Measurements from ENCODE around the gene ACER3. TPM values are rescaled to one million over a fixed set of nuclear protein-coding genes. Genes with fewer than 3 reads are reported as not detected.
A peak's percentile ranks its signal among the peaks of the same experiment; 100 is the strongest.
"Not testable (repeated sequence)": the region's sequence is repeated elsewhere in the genome, so short reads cannot be mapped to it uniquely, and the experiment has no call there.

The ACER3 gene
- polyA plus RNA-seq (2013): 8.0 TPM

- under 1% methylated on average over 51 of the region's 73 CpGs for WGBS (ENCODE audit: insufficient coverage)
- peak within 1 kb of the TSS; percentile 73 to 94 (median 83) for H3K4me3 ChIP-seq (ENCODE audit: control insufficient read depth in 1 of 7, extremely low read depth in 1 of 7, insufficient read depth in 4 of 7, low read depth in 2 of 7, low read length in 6 of 7)
- peaks cover 8 to 61% (median 31%) of the 10 kb centered on the region in 4 experiments for H3K4me1 ChIP-seq (ENCODE audit: control extremely low read depth in 1 of 4, control insufficient read depth in 4 of 4, insufficient read depth in 4 of 4, low read length in 3 of 4)
- peak within 1 kb of the TSS; percentile 58 to 77 for H3K27ac ChIP-seq (ENCODE audit: insufficient read depth in 1 of 2, low read depth in 1 of 2, low read length in 2 of 2, poor library complexity in 1 of 2, severe bottlenecking in 2 of 2)
- ChIA-PET POLR2A (no interaction called here), CTCF (interaction anchor here (1.2 to 1.5 kb wide), 3 partner anchors 13 to 58 kb away, joined by 3 read pairs; no protein-coding TSS in a partner anchor)
- no peaks in the 10 kb centered on the region for H3K36me3 ChIP-seq (ENCODE audit: control insufficient read depth in 4 of 4, insufficient read depth in 4 of 4, low read length in 3 of 4)
- H3K9me3 ChIP-seq (ENCODE audit: control extremely low read depth in 1 of 5, control insufficient read depth in 4 of 5, insufficient read depth in 2 of 5, low read depth in 1 of 5, low read length in 4 of 5): no peaks in the 10 kb centered on the region
- DNase-seq: peak; percentile 85 to 93 (median 90)
- H3K27me3 ChIP-seq (replicated peaks in 2 of 5; ENCODE audit: control insufficient read depth in 4 of 5, insufficient read depth in 5 of 5, low read length in 4 of 5): no peaks in the 10 kb centered on the region
Measured at GRCh38 chr11:76860539-76861475, at the start of gene ACER3. TSS of gene ACER3 (plus strand) at chr11:76860918. CDS start at chr11:76860977, 59 bp downstream.

DNA sequence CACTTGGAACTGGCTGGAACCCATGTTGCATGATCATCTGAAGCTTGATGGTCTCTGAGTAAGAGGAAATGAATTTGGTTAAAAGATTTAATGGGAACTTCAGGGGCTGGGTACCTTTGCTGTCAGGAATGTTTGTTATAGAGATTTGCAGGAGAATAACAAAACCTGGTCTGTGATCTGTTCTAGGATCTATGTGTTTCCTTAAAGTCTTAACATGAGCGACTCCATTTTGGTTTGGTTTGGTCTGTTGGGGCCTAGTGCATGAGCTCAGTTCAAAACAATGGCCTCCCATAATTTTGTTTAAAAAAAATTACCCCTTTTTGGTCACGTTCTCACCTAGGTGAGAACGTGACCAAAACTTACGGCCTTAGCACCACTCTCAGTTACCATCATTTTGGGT is 49.5 kb upstream of the ACER3 start:
- CTCF ChIA-PET: interaction anchor here (1.1 to 8.9 kb wide), 5 partner anchors 9 to 108 kb away, joined by 3 to 135 read pairs (median 10); no protein-coding TSS in a partner anchor
- WGBS (ENCODE audit: insufficient coverage): 100% methylated on average over 4 of the region's 4 CpGs
- H3K36me3 ChIP-seq (ENCODE audit: control insufficient read depth in 4 of 4, insufficient read depth in 4 of 4, low read length in 3 of 4): no peaks in the 10 kb centered on the region
- H3K4me1 ChIP-seq (ENCODE audit: control extremely low read depth in 1 of 4, control insufficient read depth in 4 of 4, insufficient read depth in 4 of 4, low read length in 3 of 4): peaks cover 0 to 5% (median 1%) of the 10 kb centered on the region in 4 experiments
- POLR2A ChIA-PET: no interaction called here
- no peak for DNase-seq
- H3K27ac ChIP-seq (ENCODE audit: insufficient read depth in 1 of 2, low read depth in 1 of 2, low read length in 2 of 2, poor library complexity in 1 of 2, severe bottlenecking in 2 of 2): no peak overlapping the region
- no peak overlapping the region for H3K4me3 ChIP-seq (ENCODE audit: control insufficient read depth in 1 of 7, extremely low read depth in 1 of 7, insufficient read depth in 4 of 7, low read depth in 2 of 7, low read length in 6 of 7)
- peaks cover 1 to 13% (median 3%) of the 10 kb centered on the region in 5 experiments for H3K9me3 ChIP-seq (ENCODE audit: control extremely low read depth in 1 of 5, control insufficient read depth in 4 of 5, insufficient read depth in 2 of 5, low read depth in 1 of 5, low read length in 4 of 5)
- H3K27me3 ChIP-seq (replicated peaks in 2 of 5; ENCODE audit: control insufficient read depth in 4 of 5, insufficient read depth in 5 of 5, low read length in 4 of 5): no peaks in the 10 kb centered on the region

DNA sequence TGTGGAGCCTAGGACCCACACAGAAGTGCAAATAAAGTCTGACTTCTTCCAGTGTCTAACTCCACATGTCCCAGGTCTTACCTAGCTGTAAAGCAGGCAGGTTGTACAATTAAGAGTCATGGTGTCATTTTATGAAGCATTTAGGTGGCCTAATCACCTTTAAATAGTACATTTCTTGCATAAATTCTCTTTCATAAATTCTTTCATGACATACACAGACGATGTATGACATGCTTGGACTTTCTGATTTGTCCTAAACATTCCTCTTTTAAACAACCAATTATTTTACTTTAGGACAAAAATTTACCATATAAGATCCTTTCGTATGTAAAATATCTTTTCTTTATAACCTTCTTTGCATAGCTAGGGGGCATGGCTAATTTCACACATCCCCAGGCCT is 46.3 kb upstream of the ACER3 start:
- DNase-seq: no peak
- H3K9me3 ChIP-seq (ENCODE audit: control extremely low read depth in 1 of 5, control insufficient read depth in 4 of 5, insufficient read depth in 2 of 5, low read depth in 1 of 5, low read length in 4 of 5): peaks cover 1 to 22% (median 6%) of the 10 kb centered on the region in 5 experiments
- H3K36me3 ChIP-seq (ENCODE audit: control insufficient read depth in 4 of 4, insufficient read depth in 4 of 4, low read length in 3 of 4): no peaks in the 10 kb centered on the region
- WGBS (ENCODE audit: insufficient coverage): 100% methylated on average over 2 of the region's 2 CpGs
- H3K27ac ChIP-seq (ENCODE audit: insufficient read depth in 1 of 2, low read depth in 1 of 2, low read length in 2 of 2, poor library complexity in 1 of 2, severe bottlenecking in 2 of 2): no peak overlapping the region
- CTCF ChIA-PET: interaction anchor here (1.2 to 8.9 kb wide), 3 partner anchors 9 to 104 kb away, joined by 3 to 135 read pairs (median 4); no protein-coding TSS in a partner anchor
- POLR2A ChIA-PET: no interaction called here
- H3K4me3 ChIP-seq (ENCODE audit: control insufficient read depth in 1 of 7, extremely low read depth in 1 of 7, insufficient read depth in 4 of 7, low read depth in 2 of 7, low read length in 6 of 7): no peak overlapping the region
- peaks cover 0 to 3% (median 0%) of the 10 kb centered on the region in 4 experiments for H3K4me1 ChIP-seq (ENCODE audit: control extremely low read depth in 1 of 4, control insufficient read depth in 4 of 4, insufficient read depth in 4 of 4, low read length in 3 of 4)
- H3K27me3 ChIP-seq (replicated peaks in 2 of 5; ENCODE audit: control insufficient read depth in 4 of 5, insufficient read depth in 5 of 5, low read length in 4 of 5): no peaks in the 10 kb centered on the region

GRCh38 chr11:76815678-76816077 is 45.0 kb upstream of the ACER3 start:
- CTCF ChIA-PET: interaction anchor here (1.2 to 8.9 kb wide), 3 partner anchors 10 to 103 kb away, joined by 3 to 135 read pairs (median 3); no protein-coding TSS in a partner anchor

GRCh38 chr11:76820184-76820566 is 40.5 kb upstream of the ACER3 start:
- no CpG with 5 or more reads among the region's 1 CpG for WGBS (ENCODE audit: insufficient coverage)
- Histone ChIP-seq H3K36me3 (ENCODE audit: control insufficient read depth in 4 of 4, insufficient read depth in 4 of 4, low read length in 3 of 4) (no peaks in the 10 kb centered on the region), H3K4me3 (ENCODE audit: control insufficient read depth in 1 of 7, extremely low read depth in 1 of 7, insufficient read depth in 4 of 7, low read depth in 2 of 7, low read length in 6 of 7) (no peak overlapping the region), H3K4me1 (ENCODE audit: control extremely low read depth in 1 of 4, control insufficient read depth in 4 of 4, insufficient read depth in 4 of 4, low read length in 3 of 4) (peaks cover 0 to 15% (median 3%) of the 10 kb centered on the region in 4 experiments), H3K27ac (ENCODE audit: insufficient read depth in 1 of 2, low read depth in 1 of 2, low read length in 2 of 2, poor library complexity in 1 of 2, severe bottlenecking in 2 of 2) (no peak overlapping the region), H3K27me3 (replicated peaks in 2 of 5; ENCODE audit: control insufficient read depth in 4 of 5, insufficient read depth in 5 of 5, low read length in 4 of 5) (no peaks in the 10 kb centered on the region), H3K9me3 (ENCODE audit: control extremely low read depth in 1 of 5, control insufficient read depth in 4 of 5, insufficient read depth in 2 of 5, low read depth in 1 of 5, low read length in 4 of 5) (peaks cover 0 to 16% (median 3%) of the 10 kb centered on the region in 5 experiments)
- no peak for DNase-seq
- POLR2A ChIA-PET: no interaction called here
- CTCF ChIA-PET: interaction anchor here (0.9 to 1.9 kb wide), 4 partner anchors 8 to 22 kb away, joined by 3 to 8 read pairs (median 4); no protein-coding TSS in a partner anchor

More at GRCh38 chr11:76815678-76816077, 45.0 kb upstream of the ACER3 start:
- H3K36me3 ChIP-seq (ENCODE audit: control insufficient read depth in 4 of 4, insufficient read depth in 4 of 4, low read length in 3 of 4); H3K4me1 ChIP-seq (ENCODE audit: control extremely low read depth in 1 of 4, control insufficient read depth in 4 of 4, insufficient read depth in 4 of 4, low read length in 3 of 4); H3K27me3 ChIP-seq (replicated peaks in 2 of 5; ENCODE audit: control insufficient read depth in 4 of 5, insufficient read depth in 5 of 5, low read length in 4 of 5); H3K4me3 ChIP-seq (ENCODE audit: control insufficient read depth in 1 of 7, extremely low read depth in 1 of 7, insufficient read depth in 4 of 7, low read depth in 2 of 7, low read length in 6 of 7); POLR2A ChIA-PET; H3K27ac ChIP-seq (ENCODE audit: insufficient read depth in 1 of 2, low read depth in 1 of 2, low read length in 2 of 2, poor library complexity in 1 of 2, severe bottlenecking in 2 of 2): not testable (repeated sequence)
- WGBS (ENCODE audit: insufficient coverage): 93% methylated on average over 6 of the region's 7 CpGs
- DNase-seq: peak in 1 of 3 donors; percentile 26
- peaks cover 1 to 22% (median 6%) of the 10 kb centered on the region in 5 experiments for H3K9me3 ChIP-seq (ENCODE audit: control extremely low read depth in 1 of 5, control insufficient read depth in 4 of 5, insufficient read depth in 2 of 5, low read depth in 1 of 5, low read length in 4 of 5)

GRCh38 chr11:76821396-76821795 is 39.3 kb upstream of the ACER3 start:
- WGBS (ENCODE audit: insufficient coverage): 97% methylated on average over 15 of the region's 29 CpGs
- H3K27ac ChIP-seq (ENCODE audit: insufficient read depth in 1 of 2, low read depth in 1 of 2, low read length in 2 of 2, poor library complexity in 1 of 2, severe bottlenecking in 2 of 2); H3K27me3 ChIP-seq (replicated peaks in 2 of 5; ENCODE audit: control insufficient read depth in 4 of 5, insufficient read depth in 5 of 5, low read length in 4 of 5); H3K4me3 ChIP-seq (ENCODE audit: control insufficient read depth in 1 of 7, extremely low read depth in 1 of 7, insufficient read depth in 4 of 7, low read depth in 2 of 7, low read length in 6 of 7); CTCF ChIA-PET; H3K9me3 ChIP-seq (ENCODE audit: control extremely low read depth in 1 of 5, control insufficient read depth in 4 of 5, insufficient read depth in 2 of 5, low read depth in 1 of 5, low read length in 4 of 5); H3K36me3 ChIP-seq (ENCODE audit: control insufficient read depth in 4 of 4, insufficient read depth in 4 of 4, low read length in 3 of 4); POLR2A ChIA-PET; DNase-seq: not testable (repeated sequence)
- H3K4me1 ChIP-seq (ENCODE audit: control extremely low read depth in 1 of 4, control insufficient read depth in 4 of 4, insufficient read depth in 4 of 4, low read length in 3 of 4): peaks cover 0 to 24% (median 8%) of the 10 kb centered on the region in 4 experiments

DNA sequence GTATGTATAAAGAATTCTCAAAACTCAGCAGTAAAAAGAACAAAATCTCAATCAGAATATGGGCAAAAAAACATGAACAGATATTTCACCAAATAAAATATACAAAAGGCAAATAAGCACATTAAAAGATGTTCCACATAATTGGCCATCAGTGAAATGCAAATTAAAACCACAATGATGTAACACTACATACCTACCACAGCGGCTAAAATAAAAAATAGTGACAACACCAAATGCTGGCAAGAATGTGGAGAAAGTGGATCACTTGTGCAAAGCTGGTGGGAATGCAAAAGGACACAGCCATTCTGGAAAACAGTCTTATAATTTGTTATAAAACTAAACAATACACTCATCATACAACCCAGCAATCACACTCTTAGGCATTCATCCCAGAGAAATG is 38.3 kb upstream of the ACER3 start:
- Histone ChIP-seq H3K36me3 (ENCODE audit: control insufficient read depth in 4 of 4, insufficient read depth in 4 of 4, low read length in 3 of 4) (no peaks in the 10 kb centered on the region), H3K27ac (ENCODE audit: insufficient read depth in 1 of 2, low read depth in 1 of 2, low read length in 2 of 2, poor library complexity in 1 of 2, severe bottlenecking in 2 of 2) (peak overlapping the region in 1 of 2 experiments; percentile 55), H3K27me3 (replicated peaks in 2 of 5; ENCODE audit: control insufficient read depth in 4 of 5, insufficient read depth in 5 of 5, low read length in 4 of 5) (no peaks in the 10 kb centered on the region), H3K4me3 (ENCODE audit: control insufficient read depth in 1 of 7, extremely low read depth in 1 of 7, insufficient read depth in 4 of 7, low read depth in 2 of 7, low read length in 6 of 7) (no peak overlapping the region), H3K9me3 (ENCODE audit: control extremely low read depth in 1 of 5, control insufficient read depth in 4 of 5, insufficient read depth in 2 of 5, low read depth in 1 of 5, low read length in 4 of 5) (no peaks in the 10 kb centered on the region), H3K4me1 (ENCODE audit: control extremely low read depth in 1 of 4, control insufficient read depth in 4 of 4, insufficient read depth in 4 of 4, low read length in 3 of 4) (peaks cover 0 to 24% (median 8%) of the 10 kb centered on the region in 4 experiments)
- ChIA-PET POLR2A (no interaction called here), CTCF (no interaction called here)
- no CpG with 5 or more reads among the region's 1 CpG for WGBS (ENCODE audit: insufficient coverage)
- DNase-seq: no peak
